GM19468 (cell line): Measurements from ENCODE around the gene F8.
"Not testable (repeated sequence)": the region's sequence is repeated elsewhere in the genome, so short reads cannot be mapped to it uniquely, and the experiment has no call there.

Experiments used
- ATAC-seq: cut with Tn5 transposase; IDR thresholded peaks from one replicate; pipeline ENCODE4 v1.9.1; 2021; ENCODE audit warnings: mild to moderate bottlenecking, moderate library complexity, moderate number of reproducible peaks; ENCODE audit not compliant: unreplicated experiment; ENCODE audit errors: extremely low read depth

F8 gene

DNA sequence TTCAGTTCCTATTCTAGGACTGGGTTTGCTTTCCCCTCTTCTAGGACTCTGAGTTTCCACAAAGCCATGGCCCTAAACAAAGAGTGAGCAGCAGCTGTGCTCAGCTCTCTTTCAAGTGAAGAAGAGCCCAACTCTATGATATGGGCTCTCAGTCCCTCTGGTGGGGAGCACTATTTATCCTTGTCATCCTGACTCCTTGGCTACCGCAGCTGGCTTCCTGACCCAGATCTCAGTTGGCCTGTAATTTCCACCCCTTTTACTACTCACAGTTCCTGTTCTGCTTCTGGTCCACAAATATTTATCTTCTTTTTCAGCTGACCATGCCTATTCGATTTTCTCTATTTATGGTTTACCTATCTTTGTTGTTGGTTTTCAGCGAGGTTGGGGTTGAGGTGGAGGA lies 33.8 kb downstream of the F8 start:
- ATAC-seq, result no peak

DNA sequence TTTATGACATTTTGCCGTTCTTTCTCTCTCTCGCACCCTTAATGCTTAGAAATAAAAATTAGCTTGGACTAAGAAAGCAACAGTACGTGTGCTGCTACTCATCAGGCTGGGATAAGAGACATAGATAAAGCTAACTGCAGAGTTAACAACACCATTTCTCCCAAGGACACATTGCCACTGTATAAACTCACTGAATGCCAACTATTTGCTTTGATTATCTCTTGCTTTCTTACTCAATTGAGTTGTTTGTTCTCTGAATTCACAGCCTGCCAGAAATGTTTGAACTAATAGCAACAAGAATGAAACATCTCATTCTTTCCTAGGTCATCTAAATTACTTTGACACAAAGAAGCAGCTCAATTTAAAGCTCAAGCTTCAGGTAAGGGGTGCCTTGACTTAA lies 34.6 kb downstream of the F8 start:
- ATAC-seq, result no peak

DNA sequence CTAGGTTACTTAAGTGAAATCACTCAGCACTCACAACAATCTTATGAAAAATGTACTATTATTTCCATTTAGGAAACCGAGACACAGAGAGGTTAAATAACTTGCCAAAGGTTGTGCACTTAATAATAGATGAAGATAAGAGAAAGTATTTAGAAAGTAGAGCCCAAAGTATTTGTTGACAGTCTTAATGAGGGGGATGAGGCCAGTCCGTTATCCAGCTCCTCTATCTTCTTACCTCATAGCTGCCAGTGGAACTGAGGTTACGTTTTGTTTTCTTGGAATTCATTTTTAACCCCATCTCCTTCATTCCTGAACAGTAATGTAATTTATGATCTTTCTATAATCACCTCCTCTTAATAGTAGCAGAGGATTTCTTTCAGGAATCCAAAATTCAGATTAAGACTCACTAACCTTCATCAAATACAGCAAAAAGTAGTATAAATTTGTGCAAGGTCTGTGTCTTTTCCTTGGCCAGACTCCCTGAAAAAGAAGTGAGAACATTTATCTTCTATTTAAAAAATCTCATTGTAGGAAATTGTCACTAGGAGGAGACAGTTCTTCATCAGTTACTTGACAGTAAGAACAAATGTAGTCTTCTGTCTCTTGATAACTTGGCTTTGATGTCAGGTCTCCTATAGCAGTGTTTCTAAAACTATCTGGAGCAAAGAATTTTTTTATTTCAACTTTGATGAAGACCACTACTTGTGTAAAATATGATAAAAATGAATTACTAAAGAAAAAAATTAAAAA lies 35.5 kb downstream of the F8 start:
- no peak for ATAC-seq

DNA sequence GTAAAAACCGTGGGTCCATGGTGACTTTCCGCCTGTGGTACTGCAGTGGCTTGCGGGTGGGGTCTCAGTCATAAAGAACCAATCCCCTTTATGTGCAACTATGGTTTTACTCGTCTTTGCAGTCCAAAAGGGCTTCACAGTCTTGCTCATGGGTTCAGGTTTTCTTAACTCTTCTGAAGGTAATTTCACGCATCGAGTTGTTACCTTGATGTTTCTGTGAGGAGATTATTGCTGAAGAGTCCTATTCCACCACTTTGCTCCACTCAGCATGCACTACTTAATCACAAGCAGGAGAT lies 41.5 kb downstream of the F8 start:
- no peak for ATAC-seq

DNA sequence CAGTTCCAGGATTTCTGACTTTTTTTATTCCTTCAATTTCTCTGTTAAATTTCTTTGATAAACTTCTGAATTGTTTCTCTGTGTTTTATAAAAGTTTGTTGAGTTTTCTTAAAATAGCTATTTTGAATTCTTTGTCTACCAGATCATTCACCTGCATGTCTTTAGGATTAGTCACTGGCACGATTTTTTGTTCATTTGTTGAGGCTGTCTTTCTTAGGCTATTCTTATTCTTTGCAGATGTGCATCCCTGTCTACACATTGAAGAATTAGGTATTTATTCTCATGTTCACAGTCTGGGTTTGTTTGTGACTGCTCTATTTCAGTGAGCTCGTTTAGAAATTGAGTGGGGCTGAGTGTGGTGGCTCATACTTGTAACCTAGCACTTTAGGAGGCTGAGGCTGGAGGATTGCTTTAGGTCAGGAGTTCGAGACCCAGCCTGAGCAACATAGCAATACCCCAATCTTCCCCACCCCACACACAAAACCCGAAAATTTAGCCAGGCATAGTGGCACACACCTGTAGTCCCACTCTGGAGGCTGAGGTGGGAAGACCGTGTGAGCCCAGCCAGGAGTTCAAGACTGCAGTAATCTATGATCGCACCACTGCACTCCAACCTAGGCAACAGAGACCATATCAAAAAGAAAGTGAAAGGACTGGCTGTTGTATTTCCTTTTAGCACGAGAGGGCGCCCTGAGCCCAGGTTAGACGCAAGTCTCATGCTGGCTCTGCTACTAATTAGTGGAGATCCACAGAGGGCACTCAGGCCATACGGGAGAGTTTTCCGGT lies 42.0 kb downstream of the F8 start:
- ATAC-seq, result peak; percentile 60

DNA sequence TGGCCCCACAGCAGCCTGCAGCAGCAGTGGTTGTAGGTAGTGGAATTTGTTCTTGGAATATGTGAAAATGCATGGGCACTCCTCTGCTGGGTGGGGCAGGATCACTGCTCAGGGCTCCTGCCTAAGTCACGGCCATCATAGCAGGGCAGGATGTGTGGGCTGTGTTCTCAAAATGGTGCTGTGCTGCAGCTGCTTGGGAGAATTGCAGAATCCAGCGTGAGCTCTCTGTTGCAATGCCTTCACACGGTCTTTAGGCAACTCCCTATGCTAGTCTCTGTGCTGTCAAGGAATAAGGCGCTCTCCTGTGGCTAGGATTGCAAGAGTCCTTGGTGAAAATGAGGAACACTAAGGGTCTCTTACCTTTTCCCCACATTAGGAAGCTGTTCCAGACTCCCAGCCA lies 42.9 kb downstream of the F8 start:
- no peak for ATAC-seq

DNA sequence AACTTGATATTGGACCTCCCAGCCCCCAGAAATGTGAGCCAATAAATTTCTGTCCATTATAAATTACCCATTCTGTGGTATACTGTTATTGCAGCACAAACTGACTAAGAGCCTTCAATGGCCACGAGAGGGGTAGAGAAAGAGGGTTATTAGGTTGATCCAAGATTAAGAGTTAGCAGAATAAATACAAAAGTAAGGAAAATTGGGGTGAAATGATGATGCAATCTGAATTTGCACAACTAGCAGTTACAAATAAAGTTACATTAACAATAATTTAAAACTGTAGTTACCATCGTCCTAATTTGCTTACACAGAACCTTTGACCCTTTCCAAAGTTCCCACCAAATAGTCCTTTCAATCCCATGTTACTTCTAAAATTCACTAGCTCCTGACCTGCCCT lies 54.2 kb downstream of the F8 start:
- no peak for ATAC-seq

DNA sequence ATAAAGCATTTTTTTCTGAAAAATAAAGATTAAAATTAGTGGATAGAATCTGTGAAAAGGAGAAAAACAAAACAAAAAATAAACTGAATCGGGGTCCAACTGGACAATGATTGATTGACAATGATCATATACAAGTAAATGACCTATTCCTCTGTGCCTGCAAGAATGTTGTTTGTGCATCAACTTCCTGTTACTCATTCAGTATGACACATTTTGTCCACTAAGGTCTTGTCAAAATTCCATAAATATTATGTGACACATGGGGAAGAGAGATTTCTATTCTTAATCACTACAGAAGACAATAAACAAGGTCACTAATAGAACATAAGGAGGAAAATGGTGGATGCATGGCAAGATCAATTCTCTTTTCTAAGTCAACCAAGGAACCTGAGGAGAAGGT lies 54.9 kb downstream of the F8 start:
- ATAC-seq, result no peak

DNA sequence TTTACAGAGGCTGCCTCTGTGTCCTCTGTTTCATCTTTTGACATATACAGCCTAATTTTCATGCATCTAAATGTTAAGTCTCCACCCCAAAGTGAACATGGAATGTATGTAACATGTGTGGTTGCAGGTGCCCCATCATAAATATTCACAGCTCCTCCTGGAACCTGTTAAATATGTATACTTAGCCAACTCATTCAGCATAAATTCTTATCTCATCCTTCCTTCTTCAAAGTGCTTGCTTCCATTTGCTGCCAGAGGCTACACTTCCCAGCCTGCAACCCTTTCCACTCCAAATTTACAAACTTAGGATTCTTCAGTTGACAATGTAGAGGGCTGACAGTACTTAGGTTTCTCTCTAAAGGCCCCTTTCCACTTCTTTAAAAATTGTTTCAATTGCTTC lies 60.6 kb downstream of the F8 start:
- no peak for ATAC-seq

DNA sequence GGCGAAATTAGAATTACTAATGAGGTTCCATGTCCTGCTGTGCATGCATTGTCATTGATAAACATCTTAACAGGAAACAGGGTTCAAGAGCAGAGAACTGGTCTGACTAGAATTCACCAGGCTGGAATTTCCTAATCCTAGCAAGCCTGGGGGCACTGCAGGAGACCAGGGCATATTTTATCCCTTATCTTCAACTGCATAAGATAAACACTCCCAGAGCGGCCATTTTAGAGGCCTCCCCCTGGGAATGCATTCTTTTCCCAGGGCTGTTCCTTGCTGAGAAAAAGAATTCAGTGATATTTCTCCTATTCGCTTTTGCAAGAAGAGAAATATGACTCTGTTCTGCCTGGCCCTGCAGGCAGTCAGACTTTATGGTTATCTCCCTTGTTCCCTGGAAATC lies 66.7 kb downstream of the F8 start:
- ATAC-seq, result not testable (repeated sequence)

DNA sequence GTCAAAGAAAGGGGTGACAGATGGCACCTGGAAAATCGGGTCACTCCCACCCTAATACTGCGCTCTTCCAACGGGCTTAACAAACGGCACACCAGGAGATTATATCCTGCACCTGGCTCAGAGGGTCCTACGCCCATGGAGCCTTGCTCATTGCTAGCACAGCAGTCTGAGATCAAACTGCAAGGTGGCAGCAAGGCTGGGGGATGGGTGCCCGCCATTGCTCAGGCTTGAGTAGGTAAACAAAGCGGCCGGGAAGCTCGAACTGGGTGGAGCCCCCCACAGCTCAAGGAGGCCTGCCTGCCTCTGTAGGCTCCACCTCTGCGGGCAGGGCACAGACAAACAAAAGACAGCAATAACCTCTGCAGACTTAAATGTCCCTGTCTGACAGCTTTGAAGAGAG lies 83.3 kb downstream of the F8 start:
- ATAC-seq, result not testable (repeated sequence)

DNA sequence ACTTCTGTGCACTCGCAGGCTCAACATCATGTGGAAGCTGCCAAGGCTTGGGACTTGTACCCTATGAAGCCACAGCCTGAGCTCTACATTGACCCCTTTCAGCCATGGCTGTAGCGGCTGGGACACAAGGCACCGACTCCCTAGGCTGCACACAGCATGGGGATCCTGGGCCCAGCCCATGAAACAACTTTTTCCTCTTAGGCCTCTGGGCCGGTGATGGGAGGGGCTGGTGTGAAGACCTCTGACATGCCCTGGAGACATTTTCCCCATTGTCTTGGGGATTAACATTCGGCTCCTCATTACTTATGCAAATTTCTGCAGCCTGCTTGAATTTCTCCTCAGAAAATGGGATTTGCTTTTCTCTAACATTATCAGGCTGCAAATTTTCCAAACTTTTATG lies 97.8 kb downstream of the F8 start:
- not testable (repeated sequence) for ATAC-seq

DNA sequence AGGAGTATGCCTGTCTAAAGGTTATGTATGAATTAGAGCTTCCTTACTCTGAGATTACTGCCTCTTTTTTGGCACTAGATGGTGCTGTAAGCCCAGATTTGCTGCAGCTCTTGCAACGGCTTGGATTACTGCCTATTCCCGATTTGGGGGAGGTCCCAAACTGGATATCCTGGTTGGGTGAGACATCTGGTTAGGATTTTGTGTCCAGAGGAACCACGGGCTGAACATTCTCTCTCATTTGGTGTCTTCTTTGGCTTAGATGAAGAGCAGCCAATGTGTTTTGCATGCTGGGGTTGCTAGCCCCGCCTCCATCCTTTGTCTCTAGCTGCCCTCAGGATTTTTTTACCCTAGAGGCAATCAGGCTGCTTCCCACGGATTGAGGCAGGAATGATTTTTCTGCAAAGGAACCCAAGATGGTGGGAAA lies 104.5 kb downstream of the F8 start:
- no peak for ATAC-seq

DNA sequence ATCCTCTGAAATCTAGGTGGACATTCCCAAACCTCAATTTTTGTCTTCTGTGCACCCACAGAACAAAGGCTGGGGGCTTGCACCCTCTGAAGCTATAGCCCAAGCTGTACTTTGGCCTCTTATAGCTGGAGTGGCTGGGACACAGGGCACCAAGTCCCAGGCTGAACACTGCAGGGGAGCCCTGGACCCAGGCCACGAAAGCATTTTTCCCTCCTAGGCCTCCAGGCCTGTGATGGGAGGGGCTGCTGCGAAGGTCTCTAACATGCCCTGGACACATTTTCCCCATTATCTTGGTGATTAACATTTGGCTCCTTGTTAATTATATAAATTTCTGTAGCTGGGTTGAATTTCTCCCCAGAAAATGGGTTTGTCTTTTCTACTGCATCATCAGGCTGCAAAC lies 108.5 kb downstream of the F8 start:
- ATAC-seq, result no peak

DNA sequence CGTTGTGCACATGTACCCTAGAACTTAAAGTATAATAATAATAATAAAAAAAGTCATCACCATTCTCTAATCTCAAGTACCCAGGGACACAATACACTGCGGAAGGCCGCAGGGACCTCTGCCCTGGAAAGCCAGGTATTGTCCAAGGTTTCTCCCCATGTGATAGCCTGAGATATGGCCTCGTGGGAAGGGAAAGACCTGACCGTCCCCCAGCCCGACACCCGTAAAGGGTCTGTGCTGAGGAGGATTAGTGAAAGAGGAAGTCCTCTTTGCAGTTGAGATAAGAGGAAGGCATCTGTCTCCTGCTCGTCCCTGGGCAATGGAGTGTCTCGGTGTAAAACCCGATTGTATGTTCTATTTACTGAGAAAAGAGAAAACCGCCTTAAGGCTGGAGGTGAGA lies 112.0 kb downstream of the F8 start:
- ATAC-seq, result not testable (repeated sequence)

DNA sequence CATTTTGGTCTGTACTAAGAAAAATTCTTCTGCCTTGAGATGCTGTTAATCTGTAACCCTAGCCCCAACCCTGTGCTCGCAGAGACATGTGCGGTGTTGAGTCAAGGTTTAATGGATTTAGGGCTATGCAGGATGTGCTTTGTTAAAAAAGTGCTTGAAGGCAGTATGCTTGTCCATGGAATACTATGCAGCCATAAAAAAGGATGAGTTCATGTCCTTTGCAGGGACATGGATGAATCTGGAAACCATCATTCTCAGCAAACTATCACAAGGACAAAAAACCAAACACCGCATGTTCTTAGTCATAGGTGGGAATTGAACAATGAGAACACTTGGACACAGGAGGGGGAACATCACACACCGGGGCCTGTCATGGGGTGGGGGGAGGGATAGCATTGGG lies 112.5 kb downstream of the F8 start:
- not testable (repeated sequence) for ATAC-seq

DNA sequence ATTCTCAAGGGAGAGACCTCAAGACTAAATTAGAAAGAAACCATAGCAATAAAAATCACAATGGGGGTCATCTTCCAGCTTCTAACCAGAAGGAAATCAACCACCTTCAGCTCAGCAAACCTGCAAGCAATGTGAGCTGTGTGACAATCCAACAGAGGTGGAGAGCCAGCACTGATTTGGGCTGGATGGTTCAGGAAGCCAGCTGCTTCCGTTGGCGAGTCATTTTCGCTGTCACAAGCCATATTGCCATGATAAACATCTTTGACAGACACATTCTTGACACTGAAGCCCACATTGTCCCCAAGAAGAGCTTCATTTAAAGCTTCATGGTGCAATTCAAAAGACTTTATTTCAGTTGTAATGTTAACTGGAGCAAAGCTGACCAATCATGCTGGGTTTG lies 113.7 kb downstream of the F8 start:
- no peak for ATAC-seq

DNA sequence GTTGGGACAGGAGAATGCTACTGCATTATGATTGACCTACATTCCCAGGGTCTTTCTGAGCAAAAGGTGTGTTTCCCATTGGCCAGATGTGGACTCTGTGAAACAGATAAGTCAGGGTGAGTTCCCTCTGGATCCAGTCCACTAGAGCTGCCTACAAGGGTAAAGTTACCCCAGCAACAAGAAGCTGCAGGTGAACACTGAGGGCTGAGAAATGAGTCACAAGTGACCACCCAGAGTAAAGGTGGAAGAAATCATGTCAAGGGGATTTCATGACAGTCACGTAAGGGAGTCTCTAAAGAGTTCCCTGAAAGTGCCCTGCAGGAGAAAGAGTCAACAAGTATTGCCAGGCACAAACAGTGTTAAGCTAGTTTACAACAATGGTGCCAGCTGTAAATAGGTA lies 120.1 kb downstream of the F8 start:
- no peak for ATAC-seq

DNA sequence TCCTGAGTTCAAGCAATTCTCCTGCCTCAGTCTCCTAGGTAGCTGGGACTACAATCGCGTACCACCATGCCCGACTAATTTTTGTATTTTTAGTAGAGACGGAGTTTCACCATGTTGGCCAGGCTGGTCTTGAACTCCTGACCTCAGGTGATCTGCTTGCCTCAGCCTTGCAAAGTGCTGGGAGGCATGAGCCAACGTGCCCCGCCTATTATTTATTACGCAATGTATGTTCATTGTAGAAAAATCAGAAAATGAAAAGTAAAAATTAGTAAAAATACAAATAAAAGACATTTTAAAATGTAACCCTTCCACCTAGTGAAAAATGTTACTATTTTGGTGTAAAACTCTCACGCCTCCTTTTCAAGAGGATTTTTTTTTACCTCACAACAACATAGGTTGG lies 122.2 kb downstream of the F8 start:
- ATAC-seq, result no peak

DNA sequence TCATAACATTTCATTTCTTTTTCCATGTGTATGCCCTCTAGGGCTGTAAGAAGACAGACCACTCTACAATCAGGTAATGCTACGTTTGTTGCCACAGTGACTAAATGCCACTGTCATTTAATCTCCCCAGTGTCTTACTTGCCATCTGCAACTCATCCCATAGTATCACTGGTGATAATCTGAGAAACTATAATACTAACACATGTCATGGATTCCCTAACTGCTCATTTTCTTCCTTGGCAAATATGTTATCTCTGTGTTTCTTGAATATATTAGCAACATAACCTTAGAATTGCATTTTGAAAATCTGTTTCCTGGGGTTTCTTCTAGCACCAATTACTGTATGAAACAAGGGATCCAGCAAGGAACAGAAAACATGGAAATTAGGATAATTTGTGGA lies 130.2 kb downstream of the F8 start:
- ATAC-seq, result no peak

DNA sequence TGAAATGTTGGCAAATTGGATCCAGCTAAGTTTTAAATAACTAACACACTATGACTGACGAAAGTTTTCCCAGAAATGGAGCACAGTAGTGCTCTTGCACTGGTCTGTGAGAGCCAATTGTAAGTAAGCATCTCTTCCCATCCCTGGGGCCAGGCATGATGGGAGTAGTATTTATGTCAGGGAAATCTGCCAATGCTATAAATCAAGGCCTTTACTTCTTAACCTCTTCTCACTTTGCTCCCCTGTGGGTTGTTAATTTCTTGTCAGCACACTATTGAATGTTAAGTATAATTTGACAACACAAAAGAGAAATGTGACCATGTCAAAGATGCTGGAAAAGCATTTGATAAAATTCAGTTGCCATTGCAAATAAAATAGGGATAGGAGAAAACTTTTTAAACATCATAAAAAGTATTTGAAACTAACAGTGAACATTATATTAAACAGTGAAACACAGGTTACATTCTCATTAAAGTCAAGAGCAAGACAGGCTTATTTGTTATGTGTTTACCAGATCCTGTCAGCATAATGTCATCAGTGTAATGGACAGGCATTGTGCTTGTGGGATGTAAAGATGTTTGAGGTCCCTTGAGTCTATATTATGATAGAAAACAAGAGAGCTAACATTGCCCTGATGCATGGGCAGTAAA lies 131.4 kb downstream of the F8 start:
- no peak for ATAC-seq
